ENCODE results near the gene INSRR. TPM values are rescaled to one million over a fixed set of nuclear protein-coding genes. Genes with fewer than 3 reads are reported as not detected.

The INSRR gene
- total and polyA plus RNA-seq, 2 of the 4 experiments (the other 2 are of a cell fraction), result not detected

- 64% methylated on average over 2 of the region's 7 CpGs; no CpG with 5 or more reads in 1 of the 2 experiments for WGBS, 2 experiments (ENCODE audit: extremely low coverage in 2 of 2, insufficient read length in 1 of 2)
- Histone ChIP-seq H4K91ac (ENCODE audit: insufficient read depth, low read depth, low read length) (no peak overlapping the region), H3K4me1 (ENCODE audit: control insufficient read depth, insufficient read depth, low read length) (peaks cover 4% of the 10 kb centered on the region; the same call in 1 of the 2 replicates), H3K4me2 (ENCODE audit: low read depth, low read length) (no peak overlapping the region), H2AK9ac (replicated peaks; ENCODE audit: low read depth, low read length, poor library complexity) (peak overlapping the region; percentile 63), H3K14ac (replicated peaks; ENCODE audit: low read depth, low read length) (no peak overlapping the region), H3K9me1 (ENCODE audit: insufficient read depth, low read length) (no peaks in the 10 kb centered on the region), H3K27ac (ENCODE audit: insufficient read depth, low read length) (no peak overlapping the region), H3K56ac (ENCODE audit: extremely low read depth, insufficient read depth, low read length) (no peak overlapping the region), H2BK120ac (ENCODE audit: low read depth, low read length) (no peak overlapping the region), H4K5ac (ENCODE audit: low read depth, low read length) (no peak overlapping the region), H3K18ac (ENCODE audit: low read depth, low read length) (no peak overlapping the region), H3K36me3 (ENCODE audit: control insufficient read depth, insufficient read depth, low read length) (no peaks in the 10 kb centered on the region), H3K9me3 (ENCODE audit: control insufficient read depth, insufficient read depth, low read length) (no peaks in the 10 kb centered on the region), H3K4me3 (ENCODE audit: insufficient read depth, low read depth, low read length) (no peak overlapping the region), H3K23ac (ENCODE audit: low read depth, low read length) (no peak overlapping the region), H2BK20ac (ENCODE audit: low read depth, low read length) (no peak overlapping the region), H4K20me1 (ENCODE audit: insufficient read depth, low read length) (0 out of 2 replicates have a peak, but pooled peaks cover 5% of the 10 kb centered on the region), H4K8ac (ENCODE audit: low read depth in 2 of 2, low read length in 2 of 2) (no peak overlapping the region), H2BK5ac (ENCODE audit: low read depth, low read length, poor library complexity, severe bottlenecking) (no peak overlapping the region), H3K79me1 (ENCODE audit: low read depth in 1 of 2, low read length in 2 of 2) (no peaks in the 10 kb centered on the region), H2BK15ac (ENCODE audit: low read depth, low read length) (no peak overlapping the region), H2AK5ac (ENCODE audit: low read depth, low read length) (no peak overlapping the region), H3K27me3 (ENCODE audit: control insufficient read depth, insufficient read depth, low read length) (peaks cover 80% of the 10 kb centered on the region), H3K9ac (ENCODE audit: low read depth, low read length) (no peak overlapping the region), H3K4ac (ENCODE audit: low read depth, low read length) (no peak overlapping the region), H2AFZ (replicated peaks; ENCODE audit: low read length, poor library complexity) (no peak overlapping the region)
- no peak for ATAC-seq (ENCODE audit: low read depth)
- dilution Hi-C loops (cut with HindIII; ENCODE audit: low sequenced_read_pairs, unreplicated experiment), result no loop called here
- TF ChIP-seq RAD21 (IDR thresholded peaks at IDR 0.05; ENCODE audit: low read length), result no peak
- TF ChIP-seq FOS (IDR thresholded peaks at IDR 0.05; ENCODE audit: low read depth, low read length), result no peak
- TF ChIP-seq CTCF (conservative IDR thresholded peaks at IDR 0.05; ENCODE audit: low read depth, low read length), result no peak
- TF ChIP-seq RFX5 (IDR thresholded peaks at IDR 0.05; ENCODE audit: low read depth, low read length), result no peak
- no peak for TF ChIP-seq ELK1 (IDR thresholded peaks at IDR 0.05; ENCODE audit: borderline replicate concordance, low read depth, low read length)
- CTCF ChIA-PET, result interaction anchor here (0.5 kb wide), 1 partner anchor 89 kb away, joined by 3 read pairs; no protein-coding TSS in a partner anchor
- BruUV-seq (replicated peaks), result no TSS peak
- intact Hi-C loops (cut with micrococcal nuclease), result no loop called here
- in situ Hi-C loops (cut with MboI; ENCODE audit: low sequenced_read_pairs), result no loop called here
- POLR2A ChIA-PET (ENCODE audit: unreplicated experiment), result no interaction called here
- DNase-seq, result no peak
Observed at GRCh38 chr1:156863631-156864030, 4.7 kb upstream of the INSRR start.

All from IMR-90 (cell line).